Activated naive CD8-positive, alpha-beta T cell treated with anti-CD3 and anti-CD28 coated beads, Interleukin-2, amount 50 U/mL, for 16 hours (primary cell): ENCODE data around the gene MEGF6.

Experiments used
- DNase-seq: peaks from one replicate; pipeline ENCODE4 v3.0.0-alpha.2; 2020; ENCODE audit warnings: low read depth, low spot score

The MEGF6 gene

DNA sequence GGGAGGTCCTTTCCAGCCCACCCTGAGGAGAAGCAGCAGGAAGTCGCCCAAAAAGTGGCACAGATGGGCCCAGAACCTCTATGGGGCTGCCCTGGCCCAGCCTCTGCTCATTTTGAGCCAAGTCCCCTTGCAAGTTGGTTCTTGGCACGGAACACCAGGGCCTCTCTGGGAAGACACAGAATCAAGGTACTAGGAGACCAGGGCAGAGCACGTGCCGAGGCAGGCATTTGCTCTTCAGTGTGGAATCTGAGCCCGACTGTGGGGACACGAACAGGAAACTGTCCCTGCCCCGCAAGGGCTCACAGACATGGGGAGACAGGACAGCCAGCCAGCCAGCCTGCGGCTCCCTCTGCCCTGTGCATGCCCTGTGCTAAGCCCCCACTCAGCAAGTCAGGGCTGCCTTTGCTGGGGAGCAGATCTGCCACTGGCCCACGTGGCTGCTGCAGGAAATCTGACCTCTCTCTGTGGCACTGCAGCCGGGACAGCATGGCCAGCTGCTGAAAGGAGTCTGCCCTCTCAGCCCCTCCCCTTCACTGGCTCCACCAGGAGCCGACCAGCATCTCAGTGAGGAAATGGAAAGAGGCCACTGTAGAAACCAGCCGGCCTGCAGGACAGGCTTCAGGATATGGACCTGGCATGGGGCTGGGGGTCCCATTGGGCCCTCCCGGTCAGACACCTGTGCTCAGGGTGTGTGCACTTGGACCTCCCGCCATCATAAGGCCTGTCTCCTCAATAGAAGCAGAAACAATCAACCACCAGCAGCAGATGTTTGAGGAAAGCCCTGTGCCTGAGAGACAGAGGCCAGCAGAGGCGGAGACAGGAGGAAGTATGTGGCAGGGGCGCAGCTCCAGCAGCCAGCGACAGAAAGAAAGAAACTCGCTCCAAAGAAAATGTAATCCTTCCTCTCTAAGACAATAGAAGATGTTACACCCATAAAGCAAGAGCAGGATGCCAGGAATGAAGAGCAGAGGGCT, 153.1 kb downstream of the MEGF6 start:
- no peak for DNase-seq

GRCh38 chr1:3456964-3457909, 154.1 kb downstream of the MEGF6 start:
- no peak for DNase-seq

- no peak for DNase-seq
Measured at GRCh38 chr1:3456449-3456963, 154.8 kb downstream of the MEGF6 start.

DNA sequence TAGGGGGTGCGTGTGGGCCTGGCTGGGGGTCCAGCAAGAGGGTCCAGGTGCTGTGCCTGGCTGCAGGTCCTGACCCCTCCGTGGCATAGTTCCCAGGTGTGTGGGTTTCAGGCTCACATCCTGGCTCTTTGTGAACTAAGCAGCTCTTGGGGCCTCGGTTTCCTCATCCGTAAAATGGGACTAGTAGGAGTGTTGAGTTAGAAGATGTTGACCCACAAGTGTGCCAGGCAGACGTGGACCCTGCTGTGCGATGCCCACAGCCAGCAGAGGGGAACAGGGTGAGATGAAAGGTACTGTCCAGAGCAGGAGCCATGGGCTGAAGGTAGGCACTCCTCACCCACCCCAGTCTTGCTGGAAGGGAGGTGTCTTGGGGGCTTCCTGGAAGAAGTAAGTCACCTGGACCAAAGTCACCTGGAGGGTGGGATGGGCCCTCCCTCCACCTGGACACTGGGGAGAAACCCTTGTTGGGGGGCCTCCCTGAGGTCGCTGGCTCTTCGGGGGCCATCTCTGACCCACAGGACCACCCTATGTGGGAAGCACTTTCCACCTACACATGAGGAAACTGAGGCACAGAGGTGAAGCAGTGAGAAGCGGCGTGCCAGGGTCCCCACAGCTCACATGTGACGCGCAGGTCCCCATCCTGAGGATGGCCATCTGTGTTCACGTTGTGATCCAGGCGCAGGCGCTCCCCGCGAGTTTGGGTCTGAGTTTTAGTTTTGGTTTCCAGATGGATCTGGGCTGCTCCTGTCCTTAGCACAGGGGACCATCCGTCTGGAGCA, 155.4 kb downstream of the MEGF6 start:
- no peak for DNase-seq

DNA sequence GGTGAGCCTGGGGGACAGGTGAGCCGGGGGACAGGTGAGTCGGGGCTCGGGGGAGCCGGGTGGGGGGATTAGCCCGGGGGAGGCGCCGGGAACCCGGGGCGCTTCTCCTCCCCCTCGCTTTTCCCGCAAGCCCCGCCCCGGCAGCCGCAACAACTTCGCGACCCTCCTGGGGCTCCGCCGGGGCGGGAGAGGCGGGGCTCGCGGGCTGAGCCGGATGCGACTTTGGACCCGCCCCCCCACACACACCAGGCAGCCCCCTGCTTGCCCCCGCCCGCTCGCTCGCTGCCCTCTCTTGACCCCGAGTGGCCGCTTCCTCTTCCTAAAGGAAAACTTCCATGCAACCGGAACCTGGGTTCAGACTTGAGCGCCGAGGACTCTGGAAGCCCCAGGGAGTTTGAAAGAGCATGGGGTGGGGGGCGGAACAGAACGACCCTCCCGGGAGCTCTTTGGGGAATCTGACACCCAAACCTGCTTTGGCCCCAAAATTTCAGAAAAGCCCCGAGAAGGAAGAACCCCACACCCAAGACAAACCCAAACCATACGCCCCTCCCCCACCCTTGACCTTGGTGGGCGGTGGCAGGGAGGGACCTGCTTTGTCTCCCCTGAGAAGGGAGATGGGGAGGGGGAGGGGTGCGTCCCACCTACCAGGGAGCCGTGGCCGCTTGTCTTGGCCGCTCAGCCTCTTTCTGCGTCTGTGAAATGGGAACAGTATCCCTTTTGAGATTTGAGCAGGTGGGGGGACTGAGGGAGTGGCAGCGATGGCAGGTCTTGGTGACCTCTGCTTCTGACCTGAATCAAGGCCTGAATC, 156.3 kb downstream of the MEGF6 start:
- no peak for DNase-seq

DNA sequence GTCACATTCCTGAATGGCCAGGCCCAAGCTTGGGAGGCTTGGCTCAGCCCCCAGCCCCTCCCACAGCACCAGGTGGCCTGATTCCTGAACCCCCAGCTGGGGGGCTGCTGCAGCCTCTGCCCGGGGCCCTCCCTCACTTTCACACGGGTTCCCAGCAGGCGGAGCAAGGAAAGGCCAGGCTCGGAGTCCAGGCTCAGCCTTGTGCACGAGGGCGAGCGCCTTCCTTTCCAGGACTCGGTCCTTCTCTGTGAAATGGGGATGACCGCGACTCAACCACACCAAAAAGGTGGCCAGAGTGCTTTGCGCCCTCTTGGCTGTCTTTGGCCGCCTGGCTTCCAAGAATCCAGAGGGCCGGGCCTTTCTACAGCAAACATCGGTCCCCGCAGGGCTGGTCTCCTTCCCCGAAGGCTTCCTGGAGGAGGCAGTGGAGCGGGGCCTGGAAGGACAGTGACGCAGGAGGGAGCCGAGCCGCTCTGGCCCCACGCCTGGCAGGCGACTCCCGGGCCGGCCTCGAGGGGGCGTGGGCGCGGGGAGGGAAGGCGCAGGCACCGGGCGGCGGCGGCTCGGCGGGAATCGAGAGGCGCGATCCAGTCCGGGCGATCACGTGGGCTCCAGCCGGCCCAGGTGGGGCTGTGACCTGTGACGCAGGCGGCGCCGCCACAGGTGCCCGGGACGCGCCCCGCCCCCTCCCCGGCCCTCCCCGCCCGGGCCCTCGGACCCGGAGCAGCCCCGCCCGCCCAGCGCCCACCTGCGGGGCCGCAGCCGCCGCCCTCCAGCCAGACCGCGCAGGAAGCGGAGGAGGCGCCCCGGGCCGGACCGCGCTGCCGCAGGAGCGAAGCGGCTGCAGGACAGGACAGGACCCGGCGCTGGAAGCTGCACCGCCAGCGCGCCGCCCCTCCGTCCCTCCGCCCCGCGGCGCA, 157.2 kb downstream of the MEGF6 start, which contains the start of gene ARHGEF16:
Gene ARHGEF16 (plus strand): TSS at position 775 of the 920 bp plus-strand sequence. CDS start 8,420 bp downstream, outside the sequence.
- no peak for DNase-seq

GRCh38 chr1:3453203-3453761, 158.0 kb downstream of the MEGF6 start:
- DNase-seq, result peak; percentile 38

- DNase-seq, result no peak
Measured at GRCh38 chr1:3452866-3453175, 158.5 kb downstream of the MEGF6 start.

GRCh38 chr1:3451994-3452865, 159.1 kb downstream of the MEGF6 start:
- no peak for DNase-seq

DNA sequence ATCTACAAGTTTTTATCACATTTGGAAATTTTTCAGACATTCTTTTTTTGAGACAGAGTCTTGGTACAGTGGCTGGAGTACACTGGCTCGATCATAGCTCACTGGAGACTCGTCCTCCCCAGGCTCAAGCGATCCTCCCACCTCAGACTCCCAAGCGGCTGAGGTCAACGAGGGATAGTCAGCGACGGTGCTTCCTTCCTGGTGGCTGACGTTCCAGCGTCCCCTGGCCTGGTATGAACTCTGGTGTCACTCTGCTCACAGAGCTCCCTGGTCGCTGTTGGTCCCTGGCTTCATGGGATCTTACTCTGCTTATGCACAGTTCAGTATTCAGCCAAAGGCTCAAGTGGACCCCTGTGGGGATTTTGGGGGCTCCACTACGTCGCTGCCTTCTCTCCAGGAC, 160.3 kb downstream of the MEGF6 start:
- DNase-seq, result no peak

DNA sequence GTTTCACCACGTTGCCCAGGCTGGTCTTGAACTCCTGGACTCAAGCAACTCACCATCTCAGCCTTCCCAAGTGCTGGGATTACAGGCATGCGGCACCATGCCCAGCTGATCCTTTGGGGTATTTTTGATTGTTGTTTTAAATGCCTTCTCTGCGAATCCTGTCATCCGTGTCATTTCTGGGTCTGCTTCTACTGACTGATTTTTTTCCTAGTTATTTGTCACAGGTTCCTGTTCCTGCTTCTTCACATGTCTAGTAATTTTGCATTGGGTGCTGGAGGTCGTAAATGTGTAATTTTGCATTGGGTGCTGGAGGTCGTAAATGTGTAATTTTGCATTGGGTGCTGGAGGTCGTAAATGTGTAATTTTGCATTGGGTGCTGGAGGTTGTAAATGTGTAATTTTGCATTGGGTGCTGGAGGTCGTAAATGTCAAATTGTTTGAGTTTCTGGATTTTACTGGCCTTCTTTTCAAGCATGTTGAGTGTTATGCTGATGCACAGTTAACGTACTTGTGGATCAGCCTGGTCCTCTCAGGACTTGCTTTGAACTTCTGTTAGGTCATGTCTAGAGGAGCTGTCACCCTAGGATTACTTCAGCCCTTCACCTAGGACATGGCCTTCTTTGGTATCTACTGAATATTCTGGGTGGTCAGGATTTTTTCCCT, 161.0 kb downstream of the MEGF6 start:
- no peak for DNase-seq

- DNase-seq, result no peak
Measured at GRCh38 chr1:3444736-3445135, 166.6 kb downstream of the MEGF6 start.

- DNase-seq, result no peak
Measured at GRCh38 chr1:3444298-3444697, 167.0 kb downstream of the MEGF6 start.

DNA sequence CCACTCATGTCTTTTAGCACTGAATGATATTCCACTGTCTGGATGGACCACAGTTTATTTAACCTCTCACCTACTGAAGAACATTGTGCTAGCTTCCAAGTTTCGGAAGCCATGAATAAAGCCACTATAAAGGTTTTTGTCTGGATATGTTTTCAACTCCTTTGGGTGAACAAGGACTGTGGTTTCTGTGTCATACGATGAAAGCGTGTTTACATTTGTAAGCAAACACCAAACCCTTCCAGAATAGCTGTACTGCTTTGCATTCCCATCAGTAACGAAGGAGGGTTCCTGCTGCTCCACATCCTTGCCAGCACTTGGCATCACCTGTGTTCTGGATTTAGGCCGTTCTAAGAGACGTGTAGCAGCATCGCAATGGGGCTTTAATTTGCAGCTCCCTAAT, 167.5 kb downstream of the MEGF6 start:
- DNase-seq, result no peak

GRCh38 chr1:3442901-3443300, 168.4 kb downstream of the MEGF6 start:
- DNase-seq, result no peak

DNA sequence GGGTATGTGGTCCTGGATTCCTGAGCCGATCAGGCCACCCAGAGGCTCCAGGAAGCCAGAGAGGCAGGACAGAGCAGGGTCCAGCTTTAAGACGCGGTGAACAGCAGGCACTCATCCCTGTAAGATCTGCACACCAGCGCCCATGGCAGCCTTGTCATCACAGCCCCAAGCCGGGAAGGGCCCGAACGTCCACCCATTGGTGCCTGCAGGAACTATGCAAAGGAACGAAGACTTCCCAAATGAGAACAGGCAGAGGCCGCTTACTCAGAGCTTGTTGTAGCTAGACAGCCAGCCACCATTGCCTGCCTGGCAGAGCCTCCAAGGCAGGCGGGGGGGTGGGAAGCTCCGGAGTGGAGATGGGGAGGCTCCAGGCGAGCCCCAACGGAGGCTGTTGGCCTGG, 169.0 kb downstream of the MEGF6 start:
- DNase-seq, result no peak

- no peak for DNase-seq
Measured at GRCh38 chr1:3441880-3442279, 169.4 kb downstream of the MEGF6 start.
